GM12891 (cell line): ENCODE measurements around the gene C17orf50.

Source experiments
- PAX5 ChIP-seq: IDR thresholded peaks from 2 replicates; pipeline ENCODE4 v1.6.1; 2011; ENCODE audit warnings: low read length, moderate library complexity, mild to moderate bottlenecking; ENCODE audit not compliant: insufficient read depth, severe bottlenecking
- POLR2A ChIP-seq: IDR thresholded peaks from 2 replicates; pipeline ENCODE4 v1.6.1; 2011; ENCODE audit warnings: low read depth, low read length, control low read depth
- POLR2AphosphoS5 ChIP-seq: IDR thresholded peaks from 2 replicates; pipeline ENCODE4 v1.6.1; 2011; ENCODE audit warnings: low read depth, low read length, control low read depth
- SPI1 ChIP-seq: IDR thresholded peaks from 2 replicates; pipeline ENCODE4 v1.6.1; 2011; ENCODE audit warnings: low read depth, low read length, control low read depth
- TAF1 ChIP-seq: IDR thresholded peaks from 2 replicates; pipeline ENCODE4 v1.6.1; 2011; ENCODE audit warnings: low read depth, low read length, control low read depth

GRCh38 chr17:35710950-35711349, 49.7 kb upstream of the C17orf50 start:
- TF ChIP-seq POLR2AphosphoS5 (no peak), TAF1 (no peak), SPI1 (no peak), POLR2A (no peak), PAX5 (no peak)
